OCI-LY3 (cell line): ENCODE results near the gene PTBP1.

Source experiments
- H2AFZ ChIP-seq: fragments of 200-600, 300-600 bp; shearing (Covaris generic); 2 replicates; pipeline ENCODE4 v1.6.0; 2014; ENCODE audit warnings: antibody characterized with exemption, low read depth, low read length
- H3K27ac ChIP-seq: fragments of 200-600, 300-600 bp; sonication (generic); 2 replicates; pipeline ENCODE4 v1.5.1; 2014; ENCODE audit warnings: mild to moderate bottlenecking, low read length, moderate library complexity, mixed read lengths
- H3K27me3 ChIP-seq: fragments of 200-600, 300-600 bp; sonication (generic); 2 replicates; pipeline ENCODE4 v1.6.1; 2014; ENCODE audit warnings: low read depth, low read length, mixed read lengths
- H3K36me3 ChIP-seq: fragments of 200-600, 300-600 bp; sonication (generic); replicated peaks from 2 replicates; pipeline ENCODE3; 2014; ENCODE audit warnings: low read depth, low read length, mixed read lengths
- H3K4me1 ChIP-seq: fragments of 300-600, 200-600 bp; sonication (generic); 2 replicates; pipeline ENCODE4 v1.6.1; 2014; ENCODE audit warnings: low read length, mixed read lengths
- H3K4me2 ChIP-seq: fragments of 200-600, 300-600 bp; sonication (generic); 2 replicates; pipeline ENCODE4 v1.6.1; 2014; ENCODE audit warnings: low read length, mixed read lengths
- H3K4me3 ChIP-seq: fragments of 300-600, 200-600 bp; sonication (generic); 2 replicates; pipeline ENCODE4 v1.5.1; 2014; ENCODE audit warnings: antibody characterized with exemption, mild to moderate bottlenecking, low read length, moderate library complexity
- H3K79me2 ChIP-seq: fragments of 300-600, 200-600 bp; shearing (Covaris generic); 2 replicates; pipeline ENCODE4 v1.6.1; 2014; ENCODE audit warnings: mild to moderate bottlenecking, low read length, mixed read lengths
- H3K9ac ChIP-seq: fragments of 300-600, 200-600 bp; shearing (Covaris generic); 2 replicates; pipeline ENCODE4 v1.6.0; 2014; ENCODE audit warnings: mild to moderate bottlenecking, low read length, moderate library complexity
- H3K9me3 ChIP-seq: fragments of 200-600, 300-600 bp; shearing (Covaris generic); 2 replicates; pipeline ENCODE4 v1.6.1; 2014; ENCODE audit warnings: low read length, mixed read lengths; ENCODE audit not compliant: insufficient read depth
- H4K20me1 ChIP-seq: fragments of 200-600, 300-600 bp; sonication (generic); 2 replicates; pipeline ENCODE4 v1.6.1; 2016; ENCODE audit warnings: low read length, mixed read lengths; ENCODE audit not compliant: insufficient read depth
- EZH2phosphoT487 ChIP-seq: fragments of 200-600 bp; shearing (Covaris generic); IDR thresholded peaks from 2 replicates; pipeline ENCODE4 v1.6.1; 2018; ENCODE audit warnings: antibody characterized with exemption, mixed run types, low read depth
- TF ChIP-seq, protein P1 (sequence below): fragments of 200-600, 300-600 bp; sonication (generic); IDR thresholded peaks from 2 replicates; pipeline ENCODE4 v1.5.1; 2014; ENCODE audit warnings: antibody characterized with exemption, low read length, low read depth

The PTBP1 gene

GRCh38 chr19:801861-802497 is 4.7 kb downstream of the PTBP1 start:
- no peak overlapping the region for H3K27ac ChIP-seq
- no peak overlapping the region for H3K4me2 ChIP-seq
- H3K27me3 ChIP-seq: no peaks in the 10 kb centered on the region
- H3K4me1 ChIP-seq: peaks cover 12% of the 10 kb centered on the region
- peaks cover 91% of the 10 kb centered on the region for H4K20me1 ChIP-seq
- no peak overlapping the region for H3K4me3 ChIP-seq
- H3K79me2 ChIP-seq: peaks cover 98% of the 10 kb centered on the region
- no peaks in the 10 kb centered on the region for H3K9me3 ChIP-seq
- H2AFZ ChIP-seq: no peak overlapping the region
- peaks cover 86% of the 10 kb centered on the region for H3K36me3 ChIP-seq
- H3K9ac ChIP-seq: no peak overlapping the region
- no peak for TF ChIP-seq EZH2phosphoT487
- TF ChIP-seq, protein P1, sequence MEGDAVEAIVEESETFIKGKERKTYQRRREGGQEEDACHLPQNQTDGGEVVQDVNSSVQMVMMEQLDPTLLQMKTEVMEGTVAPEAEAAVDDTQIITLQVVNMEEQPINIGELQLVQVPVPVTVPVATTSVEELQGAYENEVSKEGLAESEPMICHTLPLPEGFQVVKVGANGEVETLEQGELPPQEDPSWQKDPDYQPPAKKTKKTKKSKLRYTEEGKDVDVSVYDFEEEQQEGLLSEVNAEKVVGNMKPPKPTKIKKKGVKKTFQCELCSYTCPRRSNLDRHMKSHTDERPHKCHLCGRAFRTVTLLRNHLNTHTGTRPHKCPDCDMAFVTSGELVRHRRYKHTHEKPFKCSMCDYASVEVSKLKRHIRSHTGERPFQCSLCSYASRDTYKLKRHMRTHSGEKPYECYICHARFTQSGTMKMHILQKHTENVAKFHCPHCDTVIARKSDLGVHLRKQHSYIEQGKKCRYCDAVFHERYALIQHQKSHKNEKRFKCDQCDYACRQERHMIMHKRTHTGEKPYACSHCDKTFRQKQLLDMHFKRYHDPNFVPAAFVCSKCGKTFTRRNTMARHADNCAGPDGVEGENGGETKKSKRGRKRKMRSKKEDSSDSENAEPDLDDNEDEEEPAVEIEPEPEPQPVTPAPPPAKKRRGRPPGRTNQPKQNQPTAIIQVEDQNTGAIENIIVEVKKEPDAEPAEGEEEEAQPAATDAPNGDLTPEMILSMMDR: no peak

DNA sequence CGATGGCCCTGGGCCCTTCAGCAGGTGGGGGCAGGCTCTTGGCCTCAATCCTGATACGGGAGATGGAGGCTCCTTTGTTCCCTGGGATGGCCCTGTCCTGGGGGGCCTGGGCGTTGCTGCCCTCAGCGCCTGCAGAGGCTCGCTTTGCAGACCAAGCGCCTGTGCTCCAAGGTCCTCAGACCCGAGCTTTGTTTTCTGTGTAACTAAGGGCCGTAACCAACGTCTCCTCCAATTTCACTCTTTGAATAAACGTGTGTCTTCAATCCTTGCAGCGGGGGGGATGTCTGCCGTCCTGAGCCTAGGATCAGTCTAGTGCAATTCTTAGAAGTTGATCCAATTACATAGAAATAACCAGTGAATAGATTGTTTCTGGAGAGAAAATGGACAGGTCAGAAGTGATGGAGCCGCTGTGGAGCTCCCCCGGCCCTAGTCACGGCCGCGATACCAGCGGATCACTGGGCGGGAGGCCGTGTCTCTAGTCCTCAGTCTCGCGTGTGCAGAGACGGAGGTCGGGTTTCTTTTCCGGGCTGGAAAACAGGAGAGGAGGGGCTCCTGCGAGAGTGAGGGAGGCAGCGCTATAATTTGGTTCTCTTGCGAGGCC is 5.3 kb downstream of the PTBP1 start:
- Histone ChIP-seq H3K27ac (no peak overlapping the region), H4K20me1 (peaks cover 97% of the 10 kb centered on the region)

DNA sequence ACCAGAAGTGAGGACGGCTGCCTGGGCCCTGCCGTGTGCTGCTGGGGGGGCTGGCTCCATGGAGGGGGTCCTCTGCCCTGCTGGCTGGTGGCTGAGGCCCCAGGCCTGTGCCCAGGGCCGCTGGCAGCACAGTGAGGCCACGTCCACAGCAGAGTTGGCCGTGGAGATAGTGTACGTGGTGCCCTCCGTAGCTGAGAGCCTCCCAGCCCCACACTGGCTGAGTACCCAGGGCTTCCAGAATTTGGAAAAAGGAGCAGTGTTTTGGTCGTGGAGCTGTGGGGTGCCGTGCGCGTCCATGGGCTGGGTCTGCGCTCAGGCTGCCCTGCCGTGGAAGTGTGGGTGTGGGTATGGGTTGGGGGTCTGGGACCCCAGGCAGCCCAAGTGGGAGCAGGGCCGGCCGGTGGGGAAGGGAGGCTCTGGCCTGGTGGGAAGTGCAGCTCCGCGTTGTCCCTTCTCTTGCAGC is 5.9 kb downstream of the PTBP1 start:
- H4K20me1 ChIP-seq: peaks cover 100% of the 10 kb centered on the region
- peaks cover 100% of the 10 kb centered on the region for H3K79me2 ChIP-seq
- no peak for TF ChIP-seq EZH2phosphoT487
- TF ChIP-seq, protein P1: no peak
- no peak overlapping the region for H3K4me2 ChIP-seq
- H3K27ac ChIP-seq: no peak overlapping the region
- H3K9me3 ChIP-seq: no peaks in the 10 kb centered on the region
- no peaks in the 10 kb centered on the region for H3K27me3 ChIP-seq
- H3K4me1 ChIP-seq: peaks cover 12% of the 10 kb centered on the region
- H3K9ac ChIP-seq: no peak overlapping the region
- no peak overlapping the region for H3K4me3 ChIP-seq
- H2AFZ ChIP-seq: no peak overlapping the region
- H3K36me3 ChIP-seq: peaks cover 96% of the 10 kb centered on the region

More for the DNA sequence above, 5.3 kb downstream of the PTBP1 start:
- no peak overlapping the region for H2AFZ ChIP-seq
- H3K27me3 ChIP-seq: no peaks in the 10 kb centered on the region
- H3K4me3 ChIP-seq: no peak overlapping the region
- peaks cover 100% of the 10 kb centered on the region for H3K79me2 ChIP-seq
- no peak overlapping the region for H3K9ac ChIP-seq
- no peaks in the 10 kb centered on the region for H3K9me3 ChIP-seq
- H3K36me3 ChIP-seq: peaks cover 92% of the 10 kb centered on the region
- no peak overlapping the region for H3K4me2 ChIP-seq
- peaks cover 12% of the 10 kb centered on the region for H3K4me1 ChIP-seq
- no peak for TF ChIP-seq EZH2phosphoT487
- TF ChIP-seq, protein P1: no peak

GRCh38 chr19:803686-804418 is 6.6 kb downstream of the PTBP1 start:
- Histone ChIP-seq H3K9ac (no peak overlapping the region), H2AFZ (no peak overlapping the region), H3K27me3 (no peaks in the 10 kb centered on the region), H4K20me1 (peaks cover 100% of the 10 kb centered on the region), H3K9me3 (no peaks in the 10 kb centered on the region), H3K79me2 (peaks cover 100% of the 10 kb centered on the region), H3K27ac (no peak overlapping the region), H3K4me2 (no peak overlapping the region), H3K4me1 (peaks cover 12% of the 10 kb centered on the region), H3K4me3 (no peak overlapping the region), H3K36me3 (peaks cover 96% of the 10 kb centered on the region)
- TF ChIP-seq, protein P1: no peak
- no peak for TF ChIP-seq EZH2phosphoT487
